DMS114 treated with DMSO at 0.1 percent for 48 hours (cell line): Measurements from ENCODE around the gene RGPD4.
"Not testable (repeated sequence)": the region's sequence is repeated elsewhere in the genome, so short reads cannot be mapped to it uniquely, and the experiment has no call there.

ENCODE experiments used
- DNase-seq: peaks from one replicate; lab custom pipeline; 2025; ENCODE audit not compliant: unreplicated experiment; lab: John Stamatoyannopoulos, UW

RGPD4 gene

GRCh38 chr2:107826749-107827148, at the start of gene RGPD4:
Gene RGPD4 (plus strand): TSS chr2:107826892. CDS start chr2:107827014, 122 bp downstream.
- DNase-seq = not testable (repeated sequence)

GRCh38 chr2:107777974-107778373, 48.7 kb upstream of the RGPD4 start:
- no peak for DNase-seq

- no peak for DNase-seq
Measured at GRCh38 chr2:107785756-107786155, 40.9 kb upstream of the RGPD4 start.

- no peak for DNase-seq
Measured at GRCh38 chr2:107790837-107791236, 35.9 kb upstream of the RGPD4 start.

GRCh38 chr2:107801498-107801897, 25.2 kb upstream of the RGPD4 start:
- DNase-seq = no peak

GRCh38 chr2:107804608-107805498, 21.8 kb upstream of the RGPD4 start:
- no peak for DNase-seq

GRCh38 chr2:107806901-107807300, 19.8 kb upstream of the RGPD4 start:
- DNase-seq = no peak

- DNase-seq = no peak
Measured at GRCh38 chr2:107807988-107808387, 18.7 kb upstream of the RGPD4 start.

GRCh38 chr2:107808959-107809358, 17.7 kb upstream of the RGPD4 start:
- no peak for DNase-seq

GRCh38 chr2:107809835-107810234, 16.9 kb upstream of the RGPD4 start:
- no peak for DNase-seq

GRCh38 chr2:107810734-107811133, 16.0 kb upstream of the RGPD4 start:
- DNase-seq = no peak

GRCh38 chr2:107811411-107811810, 15.3 kb upstream of the RGPD4 start:
- DNase-seq = no peak

- no peak for DNase-seq
Measured at GRCh38 chr2:107812006-107812405, 14.7 kb upstream of the RGPD4 start.

- no peak for DNase-seq
Measured at GRCh38 chr2:107817378-107817777, 9.3 kb upstream of the RGPD4 start.

- DNase-seq = no peak
Measured at GRCh38 chr2:107822302-107822701, 4.4 kb upstream of the RGPD4 start.

- DNase-seq = no peak
Measured at GRCh38 chr2:107824451-107825205, 2.1 kb upstream of the RGPD4 start.

- DNase-seq = no peak
Measured at GRCh38 chr2:107825206-107825563, 1.5 kb upstream of the RGPD4 start.

- DNase-seq = not testable (repeated sequence)
Measured at GRCh38 chr2:107829514-107829913, 2.8 kb downstream of the RGPD4 start.

- DNase-seq = not testable (repeated sequence)
Measured at GRCh38 chr2:107833152-107833551, 6.5 kb downstream of the RGPD4 start.

GRCh38 chr2:107833618-107834017, 6.9 kb downstream of the RGPD4 start:
- DNase-seq = not testable (repeated sequence)

- not testable (repeated sequence) for DNase-seq
Measured at GRCh38 chr2:107916121-107916520, 89.4 kb downstream of the RGPD4 start.
